SU-DHL-6 (cell line): ENCODE results near the gene CLCN7.

ENCODE experiments used
- H2AFZ ChIP-seq: fragments of 200-600 bp; sonication (generic); 2 replicates; pipeline ENCODE4 v1.6.1; 2014; ENCODE audit warnings: low read depth, mild to moderate bottlenecking, moderate library complexity, mixed read lengths, antibody characterized with exemption, low read length; ENCODE audit not compliant: severe bottlenecking
- H3F3A ChIP-seq: fragments of 200-600 bp; shearing (Covaris generic); 2 replicates; pipeline ENCODE4 v1.6.0; 2016; ENCODE audit warnings: antibody characterized with exemption, mild to moderate bottlenecking; ENCODE audit not compliant: insufficient read depth
- H3K27ac ChIP-seq: fragments of 200-600 bp; sonication (generic); 2 replicates; pipeline ENCODE4 v1.5.1; 2016; ENCODE audit warnings: low read depth, mild to moderate bottlenecking, low read length, moderate library complexity, mixed read lengths
- H3K27me3 ChIP-seq: fragments of 200-600 bp; sonication (generic), shearing (Covaris generic); 2 replicates; pipeline ENCODE4 v1.6.0; 2014; ENCODE audit warnings: mild to moderate bottlenecking, low read length
- H3K36me3 ChIP-seq: fragments of 200-600 bp; sonication (generic); 2 replicates; pipeline ENCODE4 v1.6.1; 2014; ENCODE audit warnings: mild to moderate bottlenecking, low read length, mixed read lengths
- H3K4me2 ChIP-seq: fragments of 300-600, 200-600 bp; shearing (Covaris generic), sonication (generic); 2 replicates; pipeline ENCODE4 v1.6.0; 2014; ENCODE audit warnings: low read length, low read depth, mild to moderate bottlenecking; ENCODE audit not compliant: poor library complexity, severe bottlenecking
- H3K4me3 ChIP-seq: fragments of 200-600 bp; sonication (generic); 2 replicates; pipeline ENCODE4 v1.5.1; 2014; ENCODE audit warnings: antibody characterized with exemption, low read length, mild to moderate bottlenecking, mixed read lengths; ENCODE audit not compliant: insufficient read depth, poor library complexity, severe bottlenecking
- H3K79me2 ChIP-seq: fragments of 200-600 bp; sonication (generic); 2 replicates; pipeline ENCODE4 v1.6.1; 2014; ENCODE audit warnings: mild to moderate bottlenecking, low read length, moderate library complexity; ENCODE audit not compliant: insufficient read depth
- H3K9ac ChIP-seq: fragments of 200-600 bp; sonication (generic); 2 replicates; pipeline ENCODE4 v1.7.0; 2014; ENCODE audit warnings: mild to moderate bottlenecking, low read length
- H3K9me2 ChIP-seq: fragments of 200-600 bp; sonication (generic); replicated peaks from 2 replicates; pipeline ENCODE4 v1.6.1; 2014; ENCODE audit warnings: low read length; ENCODE audit not compliant: insufficient read depth
- H3K9me3 ChIP-seq: fragments of 200-600 bp; sonication (generic); 2 replicates; pipeline ENCODE4 v1.6.1; 2014; ENCODE audit warnings: low read length, mixed read lengths; ENCODE audit not compliant: insufficient read depth
- H4K20me1 ChIP-seq: fragments of 200-600 bp; sonication (generic); 2 replicates; pipeline ENCODE4 v1.6.1; 2014; ENCODE audit warnings: low read depth, mild to moderate bottlenecking, antibody characterized with exemption, low read length, moderate library complexity, mixed read lengths
- EZH2phosphoT487 ChIP-seq: fragments of 200-600 bp; sonication (generic), shearing (Covaris generic); conservative IDR thresholded peaks from 2 replicates; pipeline ENCODE4 v1.6.1; 2018; ENCODE audit warnings: mild to moderate bottlenecking, antibody characterized with exemption, low read length, moderate library complexity, mixed read lengths
- TF ChIP-seq, protein P1 (sequence below): fragments of 200-600 bp; sonication (generic); IDR thresholded peaks from one replicate; pipeline ENCODE4 v1.5.1; 2017; ENCODE audit warnings: antibody characterized with exemption, mild to moderate bottlenecking, low read length, moderate library complexity; ENCODE audit not compliant: insufficient read depth, poor library complexity, severe bottlenecking

Gene CLCN7

DNA sequence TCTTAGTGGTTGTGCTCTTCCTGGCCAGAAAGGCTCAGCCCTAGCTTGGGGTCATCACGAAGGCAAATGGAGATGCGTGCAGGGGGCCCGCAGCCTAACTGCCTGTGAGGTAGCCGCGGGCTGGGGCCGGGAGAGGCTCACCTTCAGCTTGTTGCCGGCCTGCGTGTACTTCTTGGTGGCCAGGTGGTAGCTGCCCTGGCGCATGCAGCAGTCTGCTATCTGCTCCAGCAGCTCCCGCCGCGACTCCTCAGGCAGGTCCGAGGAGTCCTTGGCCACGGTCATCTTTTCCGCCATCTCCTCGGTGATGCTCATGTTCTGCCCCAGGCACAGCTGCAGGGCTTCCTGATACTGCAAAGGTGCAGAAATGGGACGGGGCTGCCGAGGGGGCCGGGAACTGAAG is 45.6 kb upstream of the CLCN7 start:
- H3K4me2 ChIP-seq: no peak overlapping the region
- no peak overlapping the region for H2AFZ ChIP-seq
- no peaks in the 10 kb centered on the region for H3F3A ChIP-seq
- H3K27ac ChIP-seq: no peak overlapping the region
- no peaks in the 10 kb centered on the region for H3K9me3 ChIP-seq
- no peaks in the 10 kb centered on the region for H3K27me3 ChIP-seq
- TF ChIP-seq, protein P1, sequence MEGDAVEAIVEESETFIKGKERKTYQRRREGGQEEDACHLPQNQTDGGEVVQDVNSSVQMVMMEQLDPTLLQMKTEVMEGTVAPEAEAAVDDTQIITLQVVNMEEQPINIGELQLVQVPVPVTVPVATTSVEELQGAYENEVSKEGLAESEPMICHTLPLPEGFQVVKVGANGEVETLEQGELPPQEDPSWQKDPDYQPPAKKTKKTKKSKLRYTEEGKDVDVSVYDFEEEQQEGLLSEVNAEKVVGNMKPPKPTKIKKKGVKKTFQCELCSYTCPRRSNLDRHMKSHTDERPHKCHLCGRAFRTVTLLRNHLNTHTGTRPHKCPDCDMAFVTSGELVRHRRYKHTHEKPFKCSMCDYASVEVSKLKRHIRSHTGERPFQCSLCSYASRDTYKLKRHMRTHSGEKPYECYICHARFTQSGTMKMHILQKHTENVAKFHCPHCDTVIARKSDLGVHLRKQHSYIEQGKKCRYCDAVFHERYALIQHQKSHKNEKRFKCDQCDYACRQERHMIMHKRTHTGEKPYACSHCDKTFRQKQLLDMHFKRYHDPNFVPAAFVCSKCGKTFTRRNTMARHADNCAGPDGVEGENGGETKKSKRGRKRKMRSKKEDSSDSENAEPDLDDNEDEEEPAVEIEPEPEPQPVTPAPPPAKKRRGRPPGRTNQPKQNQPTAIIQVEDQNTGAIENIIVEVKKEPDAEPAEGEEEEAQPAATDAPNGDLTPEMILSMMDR: no peak
- TF ChIP-seq EZH2phosphoT487: no peak
- H3K9me2 ChIP-seq: no peaks in the 10 kb centered on the region
- H3K79me2 ChIP-seq: no peaks in the 10 kb centered on the region
- H3K36me3 ChIP-seq: no peaks in the 10 kb centered on the region
- no peaks in the 10 kb centered on the region for H4K20me1 ChIP-seq
- no peak overlapping the region for H3K4me3 ChIP-seq
- H3K9ac ChIP-seq: no peak overlapping the region

DNA sequence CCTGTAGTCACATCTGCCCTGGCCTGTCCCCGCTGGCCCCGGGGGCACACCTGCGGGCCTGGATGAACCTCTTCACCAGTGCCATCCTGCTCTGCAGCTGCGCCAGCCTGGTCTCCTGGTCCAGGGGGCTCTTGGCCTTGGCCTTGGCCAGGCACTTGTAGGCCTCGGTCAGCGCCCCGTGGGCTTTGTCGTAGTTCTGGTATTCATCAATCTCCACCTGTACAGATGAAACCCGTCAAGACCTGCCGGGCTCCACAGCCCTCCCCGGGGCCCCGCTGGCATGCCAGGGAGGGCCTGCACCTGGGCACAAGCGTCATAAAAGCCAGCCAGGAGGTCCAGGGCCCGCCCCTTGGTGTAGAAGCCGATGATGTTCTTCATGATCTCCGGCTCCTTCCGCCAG is 45.0 kb upstream of the CLCN7 start:
- no peak overlapping the region for H3K27ac ChIP-seq
- no peak overlapping the region for H3K9ac ChIP-seq
- no peaks in the 10 kb centered on the region for H3K9me3 ChIP-seq
- no peaks in the 10 kb centered on the region for H3K79me2 ChIP-seq
- H3K4me2 ChIP-seq: no peak overlapping the region
- H3K36me3 ChIP-seq: no peaks in the 10 kb centered on the region
- H3K9me2 ChIP-seq: no peaks in the 10 kb centered on the region
- no peaks in the 10 kb centered on the region for H4K20me1 ChIP-seq
- TF ChIP-seq EZH2phosphoT487: no peak
- TF ChIP-seq, protein P1: no peak
- H3F3A ChIP-seq: no peaks in the 10 kb centered on the region
- no peak overlapping the region for H2AFZ ChIP-seq
- no peak overlapping the region for H3K4me3 ChIP-seq
- no peaks in the 10 kb centered on the region for H3K27me3 ChIP-seq

DNA sequence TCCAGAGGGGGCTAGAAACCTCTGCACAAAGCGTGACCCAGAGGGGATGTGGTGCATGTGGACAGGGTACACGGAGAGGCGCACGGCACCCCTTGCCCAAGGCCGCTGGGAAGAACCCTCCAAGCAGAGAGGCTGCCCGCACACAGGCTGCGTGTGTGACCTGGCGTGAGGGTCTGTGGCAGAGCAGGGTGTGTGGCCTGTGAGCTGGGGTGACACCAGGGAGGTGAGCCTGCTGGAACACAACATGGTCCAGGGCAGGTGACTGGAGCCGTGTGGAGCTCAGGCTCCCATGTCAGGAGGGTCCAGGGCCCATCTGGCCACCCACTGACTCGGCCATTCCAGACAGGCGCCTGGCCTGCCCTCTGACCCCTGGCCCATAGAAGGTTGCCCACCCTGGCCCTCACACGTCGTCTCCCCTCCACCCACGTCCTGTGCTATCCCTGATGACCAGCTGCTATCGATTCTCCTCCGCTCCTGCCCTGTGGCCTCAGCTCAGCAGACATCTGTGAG is 43.9 kb upstream of the CLCN7 start:
- no peaks in the 10 kb centered on the region for H3K27me3 ChIP-seq

More for the DNA sequence above, 43.9 kb upstream of the CLCN7 start:
- Histone ChIP-seq H3K4me3 (no peak overlapping the region), H3K9me2 (no peaks in the 10 kb centered on the region), H3K9ac (no peak overlapping the region), H3K4me2 (no peak overlapping the region), H3F3A (no peaks in the 10 kb centered on the region), H2AFZ (no peak overlapping the region), H3K9me3 (no peaks in the 10 kb centered on the region), H3K27ac (no peak overlapping the region), H4K20me1 (no peaks in the 10 kb centered on the region), H3K79me2 (no peaks in the 10 kb centered on the region), H3K36me3 (no peaks in the 10 kb centered on the region)
- TF ChIP-seq, protein P1: no peak
- TF ChIP-seq EZH2phosphoT487: no peak
